GM19455 (cell line): ENCODE data around the gene MCMBP.
A peak's percentile ranks its signal among the peaks of the same experiment; 100 is the strongest.
"Not testable (repeated sequence)": the region's sequence is repeated elsewhere in the genome, so short reads cannot be mapped to it uniquely, and the experiment has no call there.

Source experiments
- ATAC-seq: cut with Tn5 transposase; IDR thresholded peaks from one replicate; pipeline ENCODE4 v1.9.1; 2021; ENCODE audit not compliant: unreplicated experiment

Gene MCMBP

DNA sequence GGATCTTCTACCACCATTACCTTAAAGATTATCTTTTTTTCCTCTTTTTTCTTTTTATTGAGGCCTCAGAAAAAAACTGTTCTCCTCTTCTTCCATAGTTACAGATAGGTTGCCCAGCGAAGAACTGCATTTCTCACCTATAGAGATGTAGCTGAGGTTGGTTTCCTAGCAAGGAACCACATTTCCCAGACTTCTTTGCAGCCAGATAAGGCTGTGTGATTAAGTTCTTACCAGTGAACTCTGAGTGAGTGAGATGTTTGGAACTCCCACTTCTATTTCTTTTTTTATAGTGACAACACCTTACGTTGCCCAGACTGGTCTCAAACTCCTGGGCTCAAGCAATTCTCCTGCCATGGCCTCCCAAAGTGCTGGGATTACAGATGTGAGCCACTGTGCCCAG lies 5.9 kb upstream of the MCMBP start:
- ATAC-seq, result no peak

DNA sequence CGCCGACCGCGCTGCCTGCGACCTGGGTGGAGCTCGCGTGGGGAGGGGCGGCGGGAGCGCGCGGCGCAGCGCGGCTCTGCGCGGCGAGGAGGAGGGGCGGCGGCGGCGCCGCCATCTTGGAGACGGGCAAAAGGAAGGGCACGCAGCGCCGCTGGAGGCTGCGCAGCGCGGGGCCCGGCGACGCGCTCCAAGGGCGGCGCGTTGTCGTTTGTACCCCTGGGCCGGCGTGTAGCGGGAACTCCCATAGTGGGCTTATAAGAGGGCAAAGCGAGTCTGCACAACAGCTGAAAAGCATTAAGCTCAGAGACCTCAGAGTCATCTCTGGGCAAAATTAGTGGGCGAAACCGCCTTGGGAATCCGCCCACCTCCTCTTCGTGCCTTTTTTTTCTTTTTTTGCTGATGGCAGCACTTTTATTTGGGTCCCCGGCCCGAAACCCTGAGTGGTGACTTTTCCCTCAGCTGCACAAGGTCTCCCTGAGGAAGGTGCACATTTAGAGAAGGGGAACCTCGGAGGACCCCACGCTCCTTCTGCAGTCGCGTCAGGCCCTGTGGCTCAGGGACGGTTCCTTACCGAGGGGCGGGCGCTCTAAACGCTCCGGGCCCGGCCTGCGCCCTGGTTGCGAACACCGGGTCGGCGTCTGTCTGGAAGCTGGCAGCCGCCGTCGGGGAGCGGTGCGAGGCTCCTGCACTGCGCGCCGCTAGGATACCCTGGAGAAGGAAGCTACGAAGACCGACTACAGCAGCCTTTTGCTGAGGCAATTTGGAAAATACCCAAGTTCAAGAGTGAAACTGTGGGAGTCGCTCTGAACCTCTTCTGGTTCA lies 428 bp upstream of the MCMBP start:
- peak; percentile 89 for ATAC-seq

DNA sequence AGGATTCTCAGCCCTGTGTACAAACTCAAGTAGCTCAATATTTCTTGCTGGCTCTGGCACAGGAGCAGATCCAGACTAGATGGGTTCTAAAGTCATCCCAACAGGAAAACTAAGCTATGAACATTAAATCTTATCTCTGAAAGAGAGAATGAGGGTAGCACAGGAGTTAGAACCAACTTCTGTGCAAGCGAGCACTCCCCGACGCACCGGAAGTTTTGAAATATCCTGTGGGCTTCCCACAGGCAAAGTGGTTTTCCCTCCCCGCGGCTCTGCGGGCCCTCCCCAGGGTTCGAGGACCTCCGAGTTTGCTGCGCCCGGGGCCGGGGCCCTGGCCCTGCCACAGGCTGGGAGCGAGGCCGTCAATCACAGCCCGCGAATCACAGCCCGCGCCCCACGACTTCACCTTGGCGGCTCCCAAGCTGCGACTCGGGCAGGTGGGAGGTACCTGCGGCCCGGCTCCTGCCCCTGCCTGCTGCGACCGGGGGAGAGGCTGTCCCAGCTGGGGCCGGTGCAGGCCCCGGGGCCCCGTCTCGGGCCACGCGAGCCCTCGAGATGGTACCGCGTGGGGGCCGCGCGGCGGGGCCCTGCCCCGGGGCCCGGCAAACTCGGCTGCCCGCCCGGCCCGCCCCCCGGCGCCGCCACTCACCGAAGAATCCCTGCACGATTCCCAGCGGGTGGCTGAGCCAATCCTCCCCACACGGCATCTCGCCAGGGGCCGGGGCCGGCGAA lies 598 bp downstream of the MCMBP start:
- ATAC-seq, result peak; percentile 37

DNA sequence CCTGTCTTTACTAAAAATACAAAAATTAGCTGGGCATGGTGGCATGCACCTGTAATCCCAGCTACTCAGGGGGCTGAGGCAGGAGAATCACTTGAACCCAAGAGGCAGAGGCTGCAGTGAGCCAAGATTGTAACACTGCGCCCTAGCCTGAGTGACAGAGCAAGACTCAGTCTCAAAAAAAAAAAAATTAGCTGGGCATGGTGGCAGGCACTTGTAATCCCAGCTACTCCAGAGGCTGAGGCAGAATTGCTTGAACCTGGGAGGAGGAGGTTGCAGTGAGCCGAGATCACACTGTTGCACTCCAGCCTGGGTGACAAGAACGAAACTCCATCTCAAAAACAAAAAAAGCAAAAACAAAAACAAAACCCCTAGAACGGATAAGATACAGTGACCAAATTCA lies 3.2 kb downstream of the MCMBP start:
- not testable (repeated sequence) for ATAC-seq

DNA sequence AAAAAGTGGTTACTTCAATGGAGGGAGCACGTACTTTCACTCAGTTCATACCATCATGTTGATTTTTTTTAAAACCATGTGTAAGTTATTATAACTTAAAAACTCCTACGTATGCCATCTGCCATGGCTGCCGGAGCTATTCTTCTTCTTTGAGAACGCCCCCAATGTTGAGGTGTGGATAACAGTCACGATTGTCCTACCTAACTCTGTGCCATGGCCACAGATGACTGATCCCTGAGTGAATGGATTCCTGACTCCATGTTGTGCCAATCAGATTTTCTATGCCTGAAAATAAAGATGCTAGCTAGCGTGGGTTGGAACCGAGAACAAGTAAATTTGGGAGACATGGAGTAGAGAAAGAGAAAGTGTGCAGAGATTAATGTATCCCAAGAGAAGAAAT lies 5.3 kb downstream of the MCMBP start:
- ATAC-seq, result no peak

DNA sequence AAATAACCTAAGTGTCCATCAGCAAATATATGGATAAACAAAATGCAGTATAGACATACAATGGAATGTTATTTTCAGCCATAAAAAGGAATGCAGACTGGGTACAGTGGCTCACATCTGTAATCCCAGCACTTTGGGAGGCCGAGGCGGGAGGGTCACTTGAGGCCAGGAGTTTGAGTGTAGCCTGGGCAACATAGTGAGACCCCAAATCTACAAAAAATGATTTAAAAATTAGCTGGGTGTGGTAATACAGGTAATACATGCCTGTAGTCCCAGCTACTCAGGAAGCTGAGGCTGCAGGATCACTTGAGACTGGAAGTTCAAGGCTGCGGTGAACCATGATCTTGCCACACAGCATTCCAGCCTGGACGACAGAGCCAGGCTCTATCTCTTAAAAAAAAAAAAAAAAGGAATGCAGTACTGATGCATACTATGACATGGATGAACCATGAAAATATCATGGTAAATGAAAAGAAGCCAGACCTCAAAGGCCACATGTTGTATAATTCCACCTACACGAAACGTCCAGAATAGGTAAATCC lies 6.9 kb downstream of the MCMBP start:
- ATAC-seq, result no peak

DNA sequence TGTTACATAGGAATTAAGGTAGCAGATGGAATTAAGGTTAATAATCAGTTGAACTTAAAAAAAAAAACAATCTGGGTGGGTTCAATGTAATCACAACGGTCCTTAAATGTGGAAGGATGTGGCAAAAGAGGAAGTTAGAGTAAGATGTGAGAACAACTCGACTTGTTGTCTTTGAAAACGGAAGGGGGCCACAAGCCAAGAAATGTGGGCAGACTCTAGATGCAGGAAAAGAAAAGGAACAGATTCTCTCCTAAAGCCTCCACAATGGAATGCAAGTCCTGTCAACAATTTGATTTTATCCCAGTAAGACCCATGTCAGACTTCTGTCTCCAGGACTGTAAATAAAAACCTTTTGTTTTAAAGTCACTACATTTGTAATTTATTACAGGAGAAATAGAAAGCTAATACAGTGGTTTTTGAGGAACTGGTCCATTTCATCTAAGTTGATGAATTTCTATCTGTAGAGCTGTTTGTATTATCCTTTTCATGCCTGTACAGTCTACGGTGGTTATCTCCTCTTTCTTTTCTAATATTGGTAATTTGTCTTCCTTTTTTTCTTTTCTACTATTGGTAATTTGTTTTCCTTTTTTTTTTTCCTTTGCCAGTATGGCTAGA lies 8.6 kb downstream of the MCMBP start:
- no peak for ATAC-seq

DNA sequence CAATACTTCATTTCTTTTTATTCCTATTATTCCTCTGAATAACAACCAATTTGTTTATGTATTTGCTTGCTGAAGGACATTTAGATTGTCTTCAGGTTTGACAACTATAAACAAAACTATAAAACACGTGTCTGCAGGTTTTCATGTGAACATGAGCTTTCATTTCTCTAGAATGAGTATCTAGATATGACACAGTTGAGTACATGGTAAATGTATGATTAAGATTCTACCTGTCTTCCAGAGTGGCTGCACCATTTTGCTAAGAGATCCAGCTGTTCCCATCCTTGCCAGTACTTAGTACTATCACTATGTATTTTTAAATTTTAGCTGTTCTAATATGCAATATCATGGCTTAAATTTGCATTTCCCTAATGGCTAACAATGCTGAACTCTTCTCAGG lies 10.1 kb downstream of the MCMBP start:
- no peak for ATAC-seq

DNA sequence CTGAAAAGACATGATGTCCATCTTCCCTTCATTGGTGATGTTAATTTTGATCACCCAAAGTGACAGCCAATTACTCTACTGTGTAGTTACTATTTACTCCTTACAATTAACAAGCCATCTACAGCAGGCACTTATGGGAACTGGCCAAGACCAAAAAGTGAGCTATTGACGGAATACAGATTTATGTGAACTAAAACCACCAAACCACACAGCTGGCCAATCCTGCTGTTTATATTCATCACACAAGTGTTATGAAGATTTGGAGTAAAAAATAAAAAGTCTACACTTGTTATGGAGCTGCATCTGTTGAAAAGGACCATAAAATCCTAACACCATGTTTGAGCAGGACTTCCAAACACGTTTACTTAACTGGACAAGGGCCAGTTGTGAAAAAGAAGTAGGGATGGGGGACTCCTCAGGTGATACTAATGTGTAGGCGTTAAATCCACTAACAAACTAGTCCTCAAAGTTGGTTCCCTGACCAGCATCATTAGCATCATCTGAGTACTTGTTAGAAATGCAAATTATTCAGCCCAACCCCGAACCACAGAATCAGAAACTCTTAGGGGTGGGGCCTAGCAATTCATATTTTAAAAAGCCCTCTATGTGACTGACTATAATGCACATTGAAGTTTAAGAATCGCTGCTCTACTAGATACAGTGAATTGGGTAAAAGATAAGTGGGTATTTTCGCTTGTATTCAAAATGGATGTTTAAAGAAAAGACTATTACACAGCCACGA lies 11.6 kb downstream of the MCMBP start:
- ATAC-seq, result peak; percentile 65

DNA sequence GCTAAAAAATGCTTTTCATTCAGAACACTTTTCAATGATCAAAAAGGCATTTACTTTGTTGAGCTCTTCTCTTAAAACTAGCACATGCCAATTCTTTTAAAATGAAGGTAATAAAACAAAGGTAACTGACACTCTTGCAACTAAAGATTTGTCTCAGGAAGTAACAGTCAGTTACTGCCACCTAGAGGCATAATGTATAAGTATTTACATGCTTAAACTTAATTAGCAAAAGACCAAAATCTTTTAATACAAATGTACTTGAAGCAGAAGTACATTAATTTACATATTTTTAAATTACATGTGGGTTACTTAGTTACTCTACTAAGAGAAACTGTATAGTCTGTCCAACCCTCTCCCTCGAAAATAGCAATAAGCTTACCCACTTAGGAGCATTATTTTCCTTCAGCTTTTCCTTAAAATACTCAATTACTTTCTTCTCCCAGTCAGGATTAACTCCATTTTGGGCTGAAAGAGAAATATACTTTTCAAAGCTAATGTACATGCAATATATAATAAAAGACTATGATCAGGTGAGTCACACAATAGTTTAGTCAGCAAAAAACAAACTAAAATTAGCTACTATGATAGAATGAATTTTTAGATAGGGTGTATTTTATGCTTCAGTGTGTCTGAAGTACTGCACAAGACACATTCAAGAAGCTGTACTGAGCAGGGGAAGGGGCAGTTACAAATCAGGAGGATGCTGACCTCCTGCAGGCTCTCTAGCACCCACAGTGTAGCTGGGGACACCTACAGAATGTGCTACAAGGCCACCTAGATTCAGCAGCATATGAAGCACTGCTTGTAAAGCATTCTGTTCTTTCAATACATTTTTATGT lies 13.0 kb downstream of the MCMBP start:
- ATAC-seq, result no peak

DNA sequence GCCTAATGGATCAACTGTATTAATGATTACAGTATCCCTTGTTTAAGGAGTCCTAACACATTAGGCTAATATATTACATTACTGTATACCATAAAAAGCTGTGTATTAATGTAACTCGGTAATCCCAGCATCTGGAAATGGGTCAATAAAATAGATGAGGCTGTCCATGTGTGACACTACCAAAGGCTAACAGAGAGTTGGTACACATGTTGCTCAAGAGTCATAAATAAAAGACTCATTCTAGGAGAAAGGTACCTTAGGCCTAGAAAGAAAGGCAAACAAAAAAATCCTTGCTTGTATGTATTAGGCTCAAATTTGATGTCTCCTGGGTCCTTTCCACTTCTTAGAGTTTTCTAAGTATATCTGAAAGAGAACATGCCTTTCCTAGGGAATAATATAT lies 14.6 kb downstream of the MCMBP start:
- no peak for ATAC-seq

DNA sequence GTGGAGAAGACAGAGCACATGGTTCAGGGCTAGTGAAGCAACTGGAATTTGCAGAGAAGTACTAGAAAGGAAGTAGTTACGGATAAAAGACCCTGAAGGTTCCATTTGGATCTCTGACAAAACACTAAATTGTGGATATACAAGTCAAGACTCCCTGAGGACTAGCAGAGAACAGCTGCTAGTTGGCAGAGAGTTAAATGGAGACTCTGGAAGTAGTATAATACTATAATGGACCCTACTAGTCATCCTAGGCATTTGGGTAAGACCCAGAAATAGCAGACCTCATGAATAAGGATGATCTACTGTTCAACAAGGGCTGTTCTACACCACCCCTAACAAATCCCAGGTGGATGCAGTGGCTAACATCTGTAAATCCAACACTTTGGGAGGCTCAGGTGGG lies 19.1 kb downstream of the MCMBP start:
- no peak for ATAC-seq

DNA sequence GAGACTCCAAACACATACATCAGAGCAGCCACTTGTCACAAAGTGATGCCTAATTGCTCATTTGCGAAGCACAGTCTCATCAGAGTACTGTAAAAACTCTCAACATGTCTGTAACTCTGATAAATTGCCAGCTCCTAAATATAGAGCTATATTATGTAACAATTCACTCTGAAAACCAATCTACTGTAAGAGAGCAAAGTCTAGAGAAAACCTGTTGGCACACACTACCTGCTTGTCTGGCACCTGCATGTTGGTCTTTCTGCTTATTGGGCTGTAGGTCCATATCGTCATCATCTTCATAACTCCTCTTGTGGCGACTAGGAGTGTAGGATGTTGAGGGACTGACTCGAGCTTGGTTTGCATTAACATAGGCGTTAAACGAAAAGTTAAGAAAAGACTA lies 19.8 kb downstream of the MCMBP start:
- ATAC-seq, result no peak

DNA sequence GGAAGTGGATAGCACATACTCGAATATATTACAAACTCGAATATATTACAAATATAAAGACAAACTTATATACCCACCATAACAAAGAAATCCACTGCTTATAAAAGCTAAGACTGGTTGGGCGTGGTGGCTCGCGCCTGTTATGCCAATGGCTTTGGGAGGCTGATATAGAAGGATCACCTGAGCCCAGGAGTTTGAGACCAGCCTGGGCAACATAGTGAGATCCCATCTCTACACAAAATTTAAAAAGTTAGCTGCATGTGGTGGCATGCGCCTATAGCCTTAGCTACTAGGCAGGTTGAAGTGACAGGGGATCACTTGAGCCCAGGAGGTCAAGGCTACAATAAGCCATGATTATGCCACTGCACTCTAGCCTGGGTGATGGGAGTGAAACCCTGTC lies 20.4 kb downstream of the MCMBP start:
- ATAC-seq, result no peak

DNA sequence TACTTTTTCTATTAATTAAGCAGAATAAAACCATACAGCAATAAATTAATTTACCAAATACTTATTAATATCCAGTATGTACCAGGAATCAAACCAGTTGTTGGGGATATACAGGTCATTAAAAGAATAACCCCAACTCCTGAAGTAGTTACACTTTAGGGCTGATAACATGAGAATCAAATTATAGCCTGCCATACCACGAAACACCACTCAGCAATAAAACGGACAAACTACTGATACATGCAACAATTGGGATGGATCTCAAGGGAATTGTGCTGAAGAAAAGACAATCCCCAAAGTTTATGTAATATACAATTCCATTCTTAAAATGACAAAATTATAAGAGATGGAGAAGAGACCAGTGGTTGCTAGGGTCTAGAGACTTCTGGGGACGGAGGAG lies 22.7 kb downstream of the MCMBP start:
- ATAC-seq, result no peak

DNA sequence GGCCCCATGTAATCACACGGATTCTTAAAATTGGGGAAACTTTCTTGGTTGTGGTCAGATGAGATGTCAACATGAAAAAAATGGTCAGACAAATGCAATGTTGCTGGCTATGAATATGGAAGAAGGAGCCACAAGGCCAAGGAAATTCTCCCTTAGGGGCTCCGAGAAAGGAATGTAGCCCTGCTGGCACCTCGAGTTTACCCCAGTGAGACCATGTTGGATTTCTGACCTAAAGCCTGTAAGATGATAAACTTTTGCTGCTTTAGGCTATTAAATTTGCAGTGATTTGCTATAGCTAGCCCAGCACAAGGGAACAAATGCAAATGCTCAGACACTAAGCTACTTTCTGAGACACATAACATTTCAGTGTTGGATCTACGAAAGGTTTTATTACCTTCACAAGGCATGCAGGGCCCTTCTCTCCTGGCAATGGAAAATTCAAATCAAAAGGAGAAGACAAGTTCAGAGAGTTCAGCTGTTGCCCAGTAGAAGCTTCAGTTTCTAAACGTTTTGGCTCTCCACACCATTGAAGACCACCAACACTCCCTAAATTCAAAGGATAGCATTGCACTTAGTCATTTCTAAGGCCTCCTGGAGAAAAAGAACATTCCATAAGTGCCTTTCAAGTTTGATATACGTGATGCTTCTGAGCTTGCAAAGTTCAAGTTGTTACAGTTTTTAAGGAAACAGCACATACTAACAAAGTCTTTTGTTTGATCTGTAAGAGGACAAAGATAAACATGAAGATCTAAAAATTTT lies 23.4 kb downstream of the MCMBP start:
- no peak for ATAC-seq

DNA sequence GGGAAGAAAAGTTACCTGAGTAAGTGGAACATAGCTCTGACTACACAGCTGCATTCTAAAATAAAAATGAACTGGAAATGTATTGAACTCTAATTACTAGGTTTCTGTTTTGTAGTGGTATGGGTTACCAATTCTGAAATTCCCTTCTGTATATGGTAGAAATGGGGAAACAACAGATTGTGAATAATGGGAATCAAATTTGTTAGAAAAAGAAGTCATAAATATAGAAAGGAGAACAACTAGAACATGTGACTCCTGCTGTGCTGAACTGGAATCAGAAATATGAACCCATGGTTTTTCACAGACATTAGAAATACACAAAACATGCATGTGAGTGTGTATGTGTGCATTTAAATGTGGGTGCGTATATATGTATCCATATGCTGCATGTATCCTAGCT lies 27.0 kb downstream of the MCMBP start:
- ATAC-seq, result no peak

DNA sequence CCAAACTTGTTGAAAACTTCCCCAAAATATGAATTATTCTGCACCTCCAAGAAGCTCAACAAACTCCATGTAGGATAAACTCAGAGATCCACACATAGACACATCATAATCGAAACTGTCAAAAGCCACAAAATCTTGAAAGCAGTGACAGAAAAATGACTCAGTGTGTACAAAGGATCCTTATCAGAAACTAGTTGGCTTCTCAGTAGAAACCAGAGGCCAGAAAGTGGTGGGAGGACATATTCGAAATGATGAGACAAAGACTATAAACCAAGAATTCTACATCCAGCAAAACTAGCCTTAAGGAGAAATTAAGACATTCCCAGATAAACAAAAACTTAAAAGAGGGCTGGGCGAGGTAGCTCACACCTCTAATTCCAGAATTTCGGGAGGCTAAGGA lies 38.5 kb downstream of the MCMBP start:
- no peak for ATAC-seq

DNA sequence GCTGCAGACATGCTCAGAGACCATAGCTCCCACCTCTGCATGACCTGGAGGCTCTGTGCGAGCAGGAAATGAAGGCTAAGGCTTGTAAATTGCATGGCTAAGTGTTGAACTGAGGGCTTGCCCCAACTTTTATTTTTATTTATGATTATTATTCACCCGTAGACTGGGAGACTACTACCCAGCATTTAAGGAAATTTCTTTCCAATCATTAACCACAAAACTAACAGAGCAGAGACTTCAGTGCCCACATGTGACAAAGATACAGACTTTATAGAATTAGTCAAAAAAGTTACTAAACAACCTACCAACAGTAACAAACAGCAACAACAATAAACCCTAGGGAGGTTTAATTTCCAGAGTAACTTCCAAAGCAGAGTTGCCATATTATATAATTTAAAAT lies 39.7 kb downstream of the MCMBP start:
- ATAC-seq, result no peak

DNA sequence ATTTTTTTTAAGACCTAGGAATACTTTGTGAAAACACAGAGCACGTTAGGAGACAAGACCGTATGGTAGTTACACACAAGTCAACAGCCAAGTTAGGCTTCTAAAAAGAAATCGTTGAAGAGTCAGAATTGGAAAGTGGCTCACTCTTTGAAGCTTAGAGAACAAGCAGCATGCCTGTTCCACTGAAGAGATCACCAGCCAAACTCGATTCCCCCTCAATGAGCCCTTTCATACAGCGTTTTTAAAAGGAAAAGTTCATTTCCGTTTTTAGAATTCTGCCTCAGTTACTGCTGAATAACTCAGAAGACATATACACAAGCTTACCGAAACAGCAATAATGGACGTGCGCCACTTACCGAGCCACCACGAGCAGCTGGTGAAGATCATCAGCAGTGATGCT lies 41.0 kb downstream of the MCMBP start:
- ATAC-seq, result no peak
